Stimulated activated CD4-positive, alpha-beta T cell treated with anti-CD3 and anti-CD28 coated beads, Interleukin-2, amount 100 ng/mL, for 4 hours (primary cell): ENCODE results near the gene RPGR.

Experiments
- DNase-seq: peaks from one replicate; pipeline ENCODE4 v3.0.0-alpha.2; 2020; ENCODE audit warnings: low read depth

The RPGR gene

GRCh38 chrX:38262715-38263620 is 64.3 kb downstream of the RPGR start:
- DNase-seq = no peak

DNA sequence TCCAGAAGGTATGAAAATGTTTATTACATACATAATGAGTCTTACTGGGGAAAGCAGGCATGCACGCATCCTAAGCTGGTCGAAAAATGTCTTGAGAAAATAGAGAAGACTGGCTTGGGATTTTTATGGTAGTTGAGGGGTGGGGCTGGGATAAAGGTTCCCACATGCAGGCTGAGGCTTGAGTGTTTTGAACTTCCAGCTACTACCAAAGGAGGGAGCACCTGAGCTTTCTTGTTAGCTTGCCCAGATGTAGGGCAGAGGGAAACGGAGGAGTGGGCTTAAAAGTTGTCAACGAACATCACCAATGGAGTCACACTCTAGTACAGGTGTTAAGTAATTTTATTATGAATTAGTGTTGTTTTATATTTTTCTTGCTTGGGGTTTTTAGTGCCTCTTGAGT is 67.1 kb downstream of the RPGR start:
- DNase-seq = no peak

DNA sequence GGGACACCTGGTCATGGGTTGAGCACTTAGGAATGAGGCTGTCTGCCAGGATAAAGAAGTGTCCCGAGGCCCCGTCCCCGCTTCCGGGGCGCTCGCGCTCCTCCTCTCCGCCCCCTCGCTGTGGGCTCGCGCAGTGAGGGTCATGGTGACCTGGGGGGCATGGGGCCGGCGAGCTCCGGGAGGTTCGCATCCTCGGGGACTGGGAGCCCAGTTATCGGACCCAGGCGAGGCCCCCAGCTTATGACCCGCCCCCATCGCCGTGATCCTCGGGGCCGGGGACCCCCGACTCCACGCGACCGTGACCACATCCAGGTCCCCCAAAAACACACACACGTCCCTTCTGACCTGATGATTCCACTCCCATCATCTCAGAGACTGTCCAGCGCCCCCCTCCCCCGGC is 71.3 kb downstream of the RPGR start:
- no peak for DNase-seq

DNA sequence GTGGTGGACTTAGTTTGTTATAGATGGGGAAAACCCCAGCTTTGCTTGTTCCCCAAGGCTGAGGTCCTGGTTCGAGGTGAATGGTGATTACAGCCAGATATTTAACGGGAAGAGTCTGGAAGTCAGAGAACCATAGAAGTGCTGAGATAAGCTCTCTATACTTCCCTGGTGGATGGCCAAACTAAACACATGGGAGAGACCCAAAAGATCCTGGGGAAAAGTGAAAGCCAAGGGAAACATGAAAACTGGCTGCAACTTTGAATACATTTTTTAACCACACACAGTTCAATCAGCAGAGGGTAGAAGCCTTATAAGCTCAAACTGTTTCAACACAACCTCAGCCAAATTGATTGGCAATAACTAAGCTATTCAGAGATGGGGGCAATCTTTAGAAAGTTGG is 77.3 kb downstream of the RPGR start:
- no peak for DNase-seq

GRCh38 chrX:38247051-38247450 is 80.3 kb downstream of the RPGR start:
- DNase-seq = no peak

DNA sequence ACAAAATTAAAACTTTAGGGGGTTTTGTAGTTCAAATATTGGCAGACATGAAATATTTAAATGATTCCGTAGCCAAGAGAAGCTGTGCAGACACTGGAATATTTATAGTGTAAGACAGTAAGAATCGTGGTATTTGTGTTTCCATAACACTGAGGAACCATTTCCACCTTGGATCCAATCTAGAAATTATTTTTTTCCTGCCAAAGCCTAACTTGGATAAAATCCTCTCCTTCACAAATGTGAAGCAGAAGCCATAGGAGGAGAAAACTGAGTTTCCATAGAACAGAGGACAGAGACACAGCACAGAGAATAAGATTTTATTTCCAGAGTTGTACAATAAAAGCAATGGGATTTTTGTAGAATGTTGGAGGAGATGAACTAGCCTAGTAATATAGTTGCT is 86.8 kb downstream of the RPGR start:
- DNase-seq = no peak

DNA sequence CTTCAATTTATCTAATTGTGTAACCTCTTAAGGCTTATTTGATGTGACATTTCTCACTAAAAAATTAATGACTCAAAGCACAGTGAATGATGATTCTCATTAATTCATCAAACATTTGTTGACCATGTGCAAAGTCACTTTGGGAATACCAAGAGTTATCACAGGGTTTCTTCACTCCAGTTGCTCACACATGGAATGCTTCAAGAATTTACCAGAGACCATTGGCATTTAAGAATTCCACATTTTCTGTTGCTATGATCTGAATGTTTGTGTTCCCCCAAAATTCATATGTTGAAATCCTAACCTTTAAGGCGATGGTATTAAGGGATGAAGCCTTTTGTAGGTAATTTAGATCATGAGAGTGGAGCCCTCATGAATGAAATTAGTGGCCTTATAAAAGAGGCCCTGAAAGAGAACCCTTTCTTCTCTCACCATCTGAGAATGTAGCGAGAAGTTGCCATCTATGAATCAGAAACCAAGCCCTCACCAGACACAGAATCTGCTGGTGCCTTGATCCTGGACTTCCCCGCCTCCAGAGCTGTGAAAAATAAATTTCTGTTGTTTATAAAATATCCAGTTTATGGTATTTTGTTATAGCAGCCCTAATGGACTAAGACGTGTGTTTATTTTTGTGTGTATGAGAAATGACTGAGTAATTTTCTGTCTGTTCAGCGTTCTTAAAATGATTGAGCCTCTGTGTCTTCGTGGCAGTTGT is 90.3 kb downstream of the RPGR start:
- no peak for DNase-seq

GRCh38 chrX:38233891-38234667 is 93.2 kb downstream of the RPGR start:
- no peak for DNase-seq

- DNase-seq = no peak
These were observed 95.1 kb downstream of the RPGR start for GRCh38 chrX:38232079-38232686.

GRCh38 chrX:38225093-38225492 is 102.2 kb downstream of the RPGR start:
- DNase-seq = no peak

DNA sequence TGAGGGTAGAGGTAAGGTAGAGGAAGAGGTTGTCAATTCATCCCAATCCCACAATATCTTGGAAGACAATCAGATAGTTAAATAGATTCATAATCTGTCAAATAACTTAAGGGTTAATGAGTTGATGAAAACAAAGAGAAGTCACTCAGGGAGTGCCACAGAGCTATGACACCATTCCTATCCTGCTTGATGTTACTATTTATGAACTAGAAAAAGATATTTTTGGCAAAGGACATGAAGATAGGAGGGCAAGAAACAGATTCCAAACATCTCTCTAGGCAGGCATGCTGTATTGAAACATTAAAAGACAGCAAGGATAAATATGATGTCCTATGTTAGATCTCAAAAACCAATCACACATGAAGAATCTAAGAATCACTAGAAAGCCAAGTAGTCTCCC is 103.1 kb downstream of the RPGR start:
- DNase-seq = no peak

DNA sequence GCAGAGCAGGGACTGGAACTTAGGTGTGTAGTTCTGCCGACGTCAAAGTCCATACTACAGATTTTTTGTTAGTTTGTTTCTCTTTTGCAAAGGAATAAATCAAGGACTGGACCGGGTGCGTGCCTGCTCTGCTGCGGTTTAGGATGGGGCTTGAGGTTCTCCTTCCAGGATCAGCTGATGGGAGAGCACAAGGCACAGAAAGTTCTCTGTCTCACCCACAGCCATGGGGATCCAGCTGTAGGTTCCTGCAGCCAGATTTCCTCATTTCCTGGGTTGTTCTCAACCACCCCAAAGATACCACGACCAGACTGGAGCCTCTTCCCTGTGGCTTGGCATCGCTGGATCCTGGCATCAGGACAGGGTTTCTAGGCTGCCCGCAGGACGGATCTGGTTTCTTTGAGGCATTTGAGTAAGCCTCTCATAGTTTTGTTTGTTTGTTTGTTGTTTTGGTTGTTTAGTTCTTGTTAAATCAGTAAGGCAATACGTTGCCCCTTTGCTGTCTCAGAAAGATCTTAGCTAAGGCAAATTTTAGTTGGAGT is 105.8 kb downstream of the RPGR start:
- no peak for DNase-seq

DNA sequence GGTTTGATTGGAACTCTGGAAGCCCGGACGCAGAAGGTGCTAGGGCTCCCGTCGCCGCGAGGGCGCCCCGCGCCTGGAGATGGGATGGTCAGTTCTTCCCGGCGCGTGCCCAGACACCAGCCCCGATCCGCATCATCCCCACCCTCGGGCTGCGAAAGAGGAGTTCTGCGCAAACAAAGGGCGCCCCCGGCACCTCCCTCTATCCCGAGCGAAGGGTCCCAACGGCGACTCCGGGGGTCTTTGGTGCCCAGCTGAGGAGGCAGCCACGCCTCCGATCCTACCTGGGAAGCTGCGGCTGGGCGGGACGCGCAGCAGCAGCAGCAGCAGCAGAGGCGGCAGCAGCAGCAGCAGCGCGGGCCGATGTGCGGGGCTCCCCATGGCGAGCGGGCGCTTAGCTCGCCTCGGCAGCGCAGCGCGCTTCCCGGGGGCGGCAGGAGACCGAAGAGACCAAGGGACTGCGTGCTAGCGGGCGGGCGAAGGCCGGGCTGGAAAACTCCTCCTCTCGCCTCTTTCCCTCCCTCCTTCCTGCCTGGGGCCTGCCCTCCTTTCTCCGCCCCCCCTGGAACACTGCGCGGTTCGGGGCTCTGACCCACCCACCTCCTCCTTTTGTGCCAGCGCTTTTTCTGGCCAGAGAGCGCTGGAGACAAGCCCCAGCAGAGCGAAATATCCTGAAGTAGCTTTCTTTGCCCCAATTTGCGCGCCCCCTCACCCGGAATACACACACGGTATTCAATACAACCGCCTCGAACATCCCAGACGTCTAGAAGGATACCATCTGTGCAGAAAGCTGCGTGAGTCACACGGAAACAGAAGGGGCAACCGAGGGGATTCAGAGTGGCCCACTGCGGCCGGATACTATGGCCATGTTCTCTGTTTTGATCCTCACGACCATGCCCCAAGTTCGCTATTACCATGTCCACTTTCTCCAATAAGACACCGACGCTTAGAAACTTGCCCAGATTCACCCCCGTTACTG is 106.6 kb downstream of the RPGR start, which contains the start of gene SRPX:
SRPX (minus strand) TSS at position 457 of the 976 bp plus-strand sequence; CDS start at position 378, 79 bp downstream.
- no peak for DNase-seq

DNA sequence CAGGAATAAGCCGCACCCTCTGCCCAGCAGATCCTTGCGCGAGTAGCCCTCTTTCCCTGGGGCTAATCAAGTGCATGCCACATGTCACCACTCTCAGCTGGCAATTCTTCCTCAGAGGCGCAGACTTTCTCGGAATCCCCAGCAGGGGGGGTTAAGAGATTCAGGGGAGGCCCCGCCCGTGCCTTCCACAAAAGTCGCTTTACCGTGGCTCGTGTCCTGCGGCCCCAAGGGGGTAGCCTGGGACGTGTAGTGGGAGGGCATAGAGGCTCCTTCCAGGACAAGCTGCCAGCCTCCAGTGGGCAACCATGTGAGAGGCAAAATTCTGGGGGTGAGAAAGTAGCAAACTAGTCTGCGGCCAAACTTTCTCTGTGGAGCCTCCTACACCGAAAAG is 107.3 kb downstream of the RPGR start:
- DNase-seq = no peak
